Cardiac septum (tissue), 1 donor: ENCODE measurements around the gene RAB3D. TPM values are rescaled to one million over a fixed set of nuclear protein-coding genes. Genes with fewer than 3 reads are reported as not detected.
"Not testable (repeated sequence)": the region's sequence is repeated elsewhere in the genome, so short reads cannot be mapped to it uniquely, and the experiment has no call there.

ENCODE experiments used
- DNase-seq: peaks from one replicate; pipeline ENCODE4 v3.0.0-alpha.2; 2020; ENCODE audit warnings: low spot score
- intact Hi-C: fragments of 100-400 bp; cut with DNase I; formaldehyde crosslinking; loops from one replicate; pipeline ENCODE4 v1.14.0; 2022
- total RNA-seq: library from RNA; stranded (reverse); fragmentation: NEBNext Ultra II Directional; extraction: Animal tissue kit (Norgen Biotek cat#: 25700); gene quantifications from one replicate; pipeline ENCODE4 v1.2.1, GENCODE V29; 2021
- donor health status: DM: no; HTN: no; CAD: no.

The RAB3D gene
- total RNA-seq, 1 donor from 2014 or later: 7.4 TPM

GRCh38 chr19:11321191-11322126 lies 18.0 kb downstream of the RAB3D start:
- DNase-seq: no peak
- intact Hi-C loops: no loop called here

GRCh38 chr19:11320278-11320995 lies 19.0 kb downstream of the RAB3D start:
- DNase-seq, intact Hi-C loops: not testable (repeated sequence)

GRCh38 chr19:11306337-11306736 lies 33.1 kb downstream of the RAB3D start:
- intact Hi-C loops: no loop called here
- DNase-seq: no peak

GRCh38 chr19:11304936-11305335 lies 34.5 kb downstream of the RAB3D start:
- no peak for DNase-seq
- intact Hi-C loops: no loop called here

- DNase-seq: no peak
- intact Hi-C loops: no loop called here
Observed at GRCh38 chr19:11300811-11301120, 38.7 kb downstream of the RAB3D start.

GRCh38 chr19:11299946-11300810 lies 39.3 kb downstream of the RAB3D start:
- DNase-seq: no peak
- intact Hi-C loops: loop anchor here (10.0 kb wide), 1 partner anchor 285 kb away; no protein-coding TSS in a partner anchor

GRCh38 chr19:11296264-11296663 lies 43.2 kb downstream of the RAB3D start:
- intact Hi-C loops: loop anchor here (10.0 kb wide), 1 partner anchor 289 kb away; no protein-coding TSS in a partner anchor
- no peak for DNase-seq

GRCh38 chr19:11295665-11296245 lies 43.7 kb downstream of the RAB3D start, which contains the start of gene TSPAN16:
TSS of gene TSPAN16 (plus strand) at chr19:11296160. CDS start at chr19:11296298, 138 bp downstream.
- DNase-seq: no peak
- intact Hi-C loops: loop anchor here (2.0 to 10.0 kb wide), 2 partner anchors 43 to 289 kb away; partner anchors contain the start of gene RAB3D

GRCh38 chr19:11295180-11295579 lies 44.3 kb downstream of the RAB3D start:
- intact Hi-C loops: loop anchor here (2.0 to 10.0 kb wide), 2 partner anchors 44 to 290 kb away; partner anchors contain the start of gene RAB3D
- DNase-seq: no peak

GRCh38 chr19:11293433-11294389 lies 45.7 kb downstream of the RAB3D start:
- DNase-seq: peak; percentile 99
- intact Hi-C loops: loop anchor here (2.0 to 10.0 kb wide), 4 partner anchors 45 to 291 kb away; partner anchors contain the start of genes EPOR and RAB3D

- intact Hi-C loops: loop anchor here (5.0 to 10.0 kb wide), 3 partner anchors 90 to 293 kb away; partner anchors contain the start of gene EPOR
- no peak for DNase-seq
Observed at GRCh38 chr19:11291991-11292390, 47.5 kb downstream of the RAB3D start.

GRCh38 chr19:11291415-11291814 lies 48.0 kb downstream of the RAB3D start:
- DNase-seq: no peak
- intact Hi-C loops: loop anchor here (5.0 to 10.0 kb wide), 3 partner anchors 91 to 293 kb away; partner anchors contain the start of gene EPOR

GRCh38 chr19:11290256-11290655 lies 49.2 kb downstream of the RAB3D start:
- intact Hi-C loops: loop anchor here (5.0 to 10.0 kb wide), 3 partner anchors 92 to 295 kb away; partner anchors contain the start of gene EPOR
- no peak for DNase-seq

- DNase-seq: no peak
- intact Hi-C loops: loop anchor here (5.0 kb wide), 1 partner anchor 46 kb away; no protein-coding TSS in a partner anchor
Observed at GRCh38 chr19:11288349-11288748, 51.1 kb downstream of the RAB3D start.

- intact Hi-C loops: loop anchor here (5.0 kb wide), 1 partner anchor 44 kb away; no protein-coding TSS in a partner anchor
Observed at GRCh38 chr19:11286312-11286974, 53.0 kb downstream of the RAB3D start.

GRCh38 chr19:11284515-11284914 lies 54.9 kb downstream of the RAB3D start:
- DNase-seq: no peak
- intact Hi-C loops: no loop called here

More at GRCh38 chr19:11286312-11286974, 53.0 kb downstream of the RAB3D start:
- no peak for DNase-seq
